Calu3 (cell line): ENCODE results near the gene SH2D3C. TPM values are rescaled to one million over a fixed set of nuclear protein-coding genes. Genes with fewer than 3 reads are reported as not detected.

ENCODE experiments used
- BruUV-seq: library from RNA; stranded (reverse); fragments of 400-500 nt; replicated peaks from 2 replicates; lab custom pipeline; 2021; lab: Mats Ljungman, UMichigan
- CTCF ChIA-PET: fragments of 300-600 bp; sonication (Branson Sonifier 250); formaldehyde crosslinking; loops from one replicate; lab custom pipeline; 2022; ENCODE audit warnings: antibody characterized with exemption; lab: Charles Lee
- DNase-seq: peaks from one replicate; pipeline ENCODE4 v3.0.0; 2022
- H3K27ac Mint-ChIP-seq: one replicate; pipeline ENCODE4 v1.8.0; 2022; ENCODE audit warnings: mixed read lengths; ENCODE audit not compliant: unreplicated experiment
- H3K27me3 Mint-ChIP-seq: one replicate; pipeline ENCODE4 v1.8.0; 2022; ENCODE audit warnings: mixed read lengths; ENCODE audit not compliant: unreplicated experiment
- H3K36me3 Mint-ChIP-seq: one replicate; pipeline ENCODE4 v1.8.0; 2022; ENCODE audit warnings: mild to moderate bottlenecking, moderate library complexity, mixed read lengths; ENCODE audit not compliant: insufficient read depth, unreplicated experiment
- H3K4me1 Mint-ChIP-seq: one replicate; pipeline ENCODE4 v1.8.0; 2022; ENCODE audit warnings: mild to moderate bottlenecking, low read depth, mixed read lengths; ENCODE audit not compliant: unreplicated experiment
- H3K4me3 Mint-ChIP-seq: one replicate; pipeline ENCODE4 v1.8.0; 2022; ENCODE audit warnings: mild to moderate bottlenecking, low read depth, moderate library complexity, mixed read lengths; ENCODE audit not compliant: unreplicated experiment
- H3K9me3 Mint-ChIP-seq: one replicate; pipeline ENCODE4 v1.8.0; 2022; ENCODE audit warnings: low read depth, mixed read lengths; ENCODE audit not compliant: unreplicated experiment
- intact Hi-C: fragments of 100-400 bp; cut with micrococcal nuclease; formaldehyde crosslinking; loops from one replicate; pipeline ENCODE4 v1.10.0; 2022; ENCODE audit not compliant: unreplicated experiment
- total RNA-seq: library from RNA; stranded (reverse); gene quantifications from 2 replicates; pipeline ENCODE4 v1.2.3, GENCODE V29; 2022
- TF ChIP-seq, protein P1 (sequence below): fragments of 200-600 bp; IDR thresholded peaks from one replicate; pipeline ENCODE4 v1.8.0; 2022; ENCODE audit warnings: antibody characterized with exemption; ENCODE audit not compliant: unreplicated experiment

SH2D3C gene
- total RNA-seq, 1 experiment from 2014 or later, result not detected

DNA sequence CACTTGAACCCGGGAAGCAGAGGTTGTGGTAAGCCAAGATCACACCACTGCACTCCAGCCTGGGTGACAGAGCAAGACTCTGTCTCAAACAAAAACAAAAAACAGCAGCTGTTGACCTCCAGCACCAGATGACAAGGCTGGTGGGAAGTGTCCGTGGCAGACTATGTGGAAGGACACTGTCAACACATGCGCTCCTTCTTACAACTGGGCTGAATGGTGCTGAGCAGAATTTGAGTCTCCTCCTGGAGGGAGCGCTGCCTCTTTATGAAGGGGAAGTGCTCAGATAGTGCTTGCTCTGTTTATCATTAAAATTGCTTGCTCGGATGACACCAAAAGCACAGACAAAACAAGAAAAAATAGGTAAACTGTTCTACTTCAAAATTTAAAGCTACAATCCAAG lies 80.9 kb downstream of the SH2D3C start:
- peaks cover 18% of the 10 kb centered on the region for H3K36me3 Mint-ChIP-seq
- H3K4me1 Mint-ChIP-seq, result peaks cover 9% of the 10 kb centered on the region
- no peak overlapping the region for H3K27ac Mint-ChIP-seq
- H3K27me3 Mint-ChIP-seq, result no peaks in the 10 kb centered on the region
- no peak overlapping the region for H3K4me3 Mint-ChIP-seq
- intact Hi-C loops, result no loop called here
- CTCF ChIA-PET, result no interaction called here
- no peaks in the 10 kb centered on the region for H3K9me3 Mint-ChIP-seq
- no peak for DNase-seq
- no TSS peak for BruUV-seq
- TF ChIP-seq, protein P1, sequence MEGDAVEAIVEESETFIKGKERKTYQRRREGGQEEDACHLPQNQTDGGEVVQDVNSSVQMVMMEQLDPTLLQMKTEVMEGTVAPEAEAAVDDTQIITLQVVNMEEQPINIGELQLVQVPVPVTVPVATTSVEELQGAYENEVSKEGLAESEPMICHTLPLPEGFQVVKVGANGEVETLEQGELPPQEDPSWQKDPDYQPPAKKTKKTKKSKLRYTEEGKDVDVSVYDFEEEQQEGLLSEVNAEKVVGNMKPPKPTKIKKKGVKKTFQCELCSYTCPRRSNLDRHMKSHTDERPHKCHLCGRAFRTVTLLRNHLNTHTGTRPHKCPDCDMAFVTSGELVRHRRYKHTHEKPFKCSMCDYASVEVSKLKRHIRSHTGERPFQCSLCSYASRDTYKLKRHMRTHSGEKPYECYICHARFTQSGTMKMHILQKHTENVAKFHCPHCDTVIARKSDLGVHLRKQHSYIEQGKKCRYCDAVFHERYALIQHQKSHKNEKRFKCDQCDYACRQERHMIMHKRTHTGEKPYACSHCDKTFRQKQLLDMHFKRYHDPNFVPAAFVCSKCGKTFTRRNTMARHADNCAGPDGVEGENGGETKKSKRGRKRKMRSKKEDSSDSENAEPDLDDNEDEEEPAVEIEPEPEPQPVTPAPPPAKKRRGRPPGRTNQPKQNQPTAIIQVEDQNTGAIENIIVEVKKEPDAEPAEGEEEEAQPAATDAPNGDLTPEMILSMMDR, result no peak

DNA sequence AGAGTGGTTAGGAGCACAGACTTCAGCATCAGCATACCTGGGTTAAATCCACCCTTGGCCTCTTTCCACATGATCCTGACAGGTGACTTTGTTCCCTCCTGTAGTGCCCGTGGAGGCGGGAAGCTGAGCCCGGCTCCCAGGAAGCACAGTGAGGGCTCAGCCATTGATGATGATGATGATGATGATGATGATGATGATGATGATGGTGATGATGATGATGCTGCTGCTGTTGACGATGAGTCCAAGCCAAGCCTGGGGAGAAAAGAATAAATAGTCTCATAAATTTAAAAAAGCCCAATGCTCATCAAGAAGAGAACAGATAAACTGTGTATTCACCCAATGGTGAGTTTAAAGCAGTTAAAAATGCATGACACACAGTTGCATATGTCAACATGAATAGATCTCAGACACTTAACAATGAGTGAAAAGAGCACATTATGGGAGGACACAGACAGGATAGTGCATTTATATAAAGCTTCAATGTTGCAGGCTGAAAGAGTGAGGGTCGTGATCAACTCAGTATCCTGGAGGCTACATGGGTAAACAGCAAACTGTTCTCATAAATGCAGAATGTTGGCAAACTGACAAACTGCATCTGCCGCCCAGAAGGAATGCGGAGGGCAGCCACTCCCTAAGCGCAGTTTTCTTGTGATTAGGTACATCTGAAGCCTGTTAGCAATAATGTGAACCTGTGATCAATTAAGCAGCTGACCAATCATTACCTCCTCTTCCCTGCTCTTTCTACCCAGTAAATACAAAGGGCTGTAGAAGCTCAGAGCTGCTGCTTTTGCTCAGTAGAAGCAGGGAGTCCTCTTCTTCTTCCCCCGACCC lies 83.4 kb downstream of the SH2D3C start:
- BruUV-seq, result no TSS peak
- H3K36me3 Mint-ChIP-seq, result peaks cover 15% of the 10 kb centered on the region
- peaks cover 9% of the 10 kb centered on the region for H3K4me1 Mint-ChIP-seq
- H3K9me3 Mint-ChIP-seq, result no peaks in the 10 kb centered on the region
- no peaks in the 10 kb centered on the region for H3K27me3 Mint-ChIP-seq
- intact Hi-C loops, result no loop called here
- TF ChIP-seq, protein P1, result no peak
- H3K4me3 Mint-ChIP-seq, result no peak overlapping the region
- DNase-seq, result no peak
- no peak overlapping the region for H3K27ac Mint-ChIP-seq
- CTCF ChIA-PET, result no interaction called here

DNA sequence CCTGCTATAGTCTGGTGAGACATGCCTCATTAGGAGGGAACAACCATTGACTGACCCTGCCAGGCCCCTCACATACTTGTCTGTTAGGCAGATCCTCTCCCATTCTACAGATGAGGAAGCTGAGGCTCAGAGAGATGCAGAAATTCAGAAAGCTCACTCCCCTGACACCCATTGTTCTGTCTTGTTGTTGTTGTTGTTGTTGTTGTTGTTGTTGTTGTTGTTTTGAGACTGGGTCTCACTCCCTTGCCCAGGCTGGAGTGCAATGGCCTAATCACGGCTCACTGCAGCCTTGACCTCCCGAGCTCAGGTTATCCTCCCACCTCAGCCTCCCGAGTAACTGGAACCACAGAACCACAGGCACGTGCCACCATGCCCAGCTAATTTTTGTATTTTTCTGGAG lies 84.8 kb downstream of the SH2D3C start:
- Mint-ChIP-seq H3K9me3 (no peaks in the 10 kb centered on the region), H3K4me1 (peaks cover 9% of the 10 kb centered on the region), H3K36me3 (peaks cover under 1% of the 10 kb centered on the region), H3K27me3 (no peaks in the 10 kb centered on the region), H3K4me3 (no peak overlapping the region), H3K27ac (no peak overlapping the region)
- BruUV-seq, result no TSS peak
- DNase-seq, result no peak
- TF ChIP-seq, protein P1, result no peak
- intact Hi-C loops, result no loop called here
- CTCF ChIA-PET, result no interaction called here

DNA sequence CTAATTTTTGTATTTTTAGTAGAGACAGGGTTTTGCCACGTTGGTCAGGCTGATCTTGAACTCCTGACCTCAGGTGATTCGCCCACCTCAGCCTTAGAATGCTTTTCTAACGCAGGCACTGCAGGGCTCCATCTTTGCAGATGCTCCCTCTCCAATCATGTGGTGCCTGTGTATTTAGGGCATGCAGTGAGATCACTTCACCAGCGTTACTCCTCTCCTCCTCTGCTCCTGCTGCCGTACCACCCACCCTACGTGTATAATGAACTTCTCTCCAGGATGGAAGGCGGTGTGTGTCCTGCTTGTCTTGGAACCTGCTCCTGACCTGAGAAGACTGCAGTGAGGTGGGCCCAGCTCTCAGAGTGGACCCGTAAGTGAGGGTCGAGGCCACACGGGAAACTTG lies 85.3 kb downstream of the SH2D3C start:
- no TSS peak for BruUV-seq
- intact Hi-C loops, result no loop called here
- Mint-ChIP-seq H3K4me1 (peaks cover 9% of the 10 kb centered on the region), H3K27me3 (no peaks in the 10 kb centered on the region), H3K27ac (no peak overlapping the region), H3K36me3 (no peaks in the 10 kb centered on the region), H3K4me3 (no peak overlapping the region), H3K9me3 (no peaks in the 10 kb centered on the region)
- no peak for DNase-seq
- TF ChIP-seq, protein P1, result no peak
- CTCF ChIA-PET, result interaction anchor here (0.7 kb wide), 1 partner anchor 11 kb away, joined by 8 read pairs; no protein-coding TSS in a partner anchor
